ENCODE measurements around the gene SEMA4B.

The SEMA4B gene

GRCh38 chr15:90171623-90172022 is 29.5 kb upstream of the SEMA4B start:
- Histone ChIP-seq H3K4me2 (ENCODE audit: low read length) (no peak overlapping the region), H3K4me1 (ENCODE audit: control insufficient read depth, low read length) (0 out of 2 replicates have a peak, but pooled peaks cover 3% of the 10 kb centered on the region), H3K27me3 (ENCODE audit: control insufficient read depth, low read length) (peaks cover 4% of the 10 kb centered on the region; the same call in 1 of the 2 replicates), H3K27ac (ENCODE audit: low read depth, low read length) (no peak overlapping the region), H3K36me3 (ENCODE audit: control insufficient read depth, low read length) (no peaks in the 10 kb centered on the region), H3F3A (ENCODE audit: control insufficient read depth, insufficient read depth) (no peaks in the 10 kb centered on the region), H3K79me2 (ENCODE audit: control insufficient read depth, low read length) (no peaks in the 10 kb centered on the region), H4K20me1 (ENCODE audit: control insufficient read depth, insufficient read depth, low read depth, low read length) (no peaks in the 10 kb centered on the region), H3K9me3 (ENCODE audit: control insufficient read depth, insufficient read depth, low read length) (no peaks in the 10 kb centered on the region), H3K9me2 (replicated peaks; ENCODE audit: control insufficient read depth, low read length) (no peaks in the 10 kb centered on the region), H3K4me3 (ENCODE audit: low read length) (no peak overlapping the region)
- TF ChIP-seq CTCF (IDR thresholded peaks at IDR 0.05; ENCODE audit: low read depth, low read length, poor library complexity, severe bottlenecking) (no peak), EZH2phosphoT487 (IDR thresholded peaks at IDR 0.05; ENCODE audit: borderline replicate concordance, low read length) (no peak)

- H4K20me1 ChIP-seq (ENCODE audit: control insufficient read depth, insufficient read depth, low read depth, low read length) = no peaks in the 10 kb centered on the region
- H3K9me2 ChIP-seq (replicated peaks; ENCODE audit: control insufficient read depth, low read length) = no peaks in the 10 kb centered on the region
- no peaks in the 10 kb centered on the region for H3K79me2 ChIP-seq (ENCODE audit: control insufficient read depth, low read length)
- H3K27ac ChIP-seq (ENCODE audit: low read depth, low read length) = no peak overlapping the region
- no peak overlapping the region for H3K4me2 ChIP-seq (ENCODE audit: low read length)
- H3K27me3 ChIP-seq (ENCODE audit: control insufficient read depth, low read length) = no peaks in the 10 kb centered on the region
- TF ChIP-seq CTCF (IDR thresholded peaks at IDR 0.05; ENCODE audit: low read depth, low read length, poor library complexity, severe bottlenecking) (no peak), EZH2phosphoT487 (IDR thresholded peaks at IDR 0.05; ENCODE audit: borderline replicate concordance, low read length) (no peak)
- H3K4me1 ChIP-seq (ENCODE audit: control insufficient read depth, low read length) = peaks cover 8% of the 10 kb centered on the region
- no peaks in the 10 kb centered on the region for H3K9me3 ChIP-seq (ENCODE audit: control insufficient read depth, insufficient read depth, low read length)
- no peak overlapping the region for H3K4me3 ChIP-seq (ENCODE audit: low read length)
- no peaks in the 10 kb centered on the region for H3K36me3 ChIP-seq (ENCODE audit: control insufficient read depth, low read length)
- H3F3A ChIP-seq (ENCODE audit: control insufficient read depth, insufficient read depth) = no peaks in the 10 kb centered on the region
Observed at GRCh38 chr15:90173372-90173771, 27.8 kb upstream of the SEMA4B start.

- Histone ChIP-seq H3F3A (ENCODE audit: control insufficient read depth, insufficient read depth) (no peaks in the 10 kb centered on the region), H3K27ac (ENCODE audit: low read depth, low read length) (no peak overlapping the region), H3K79me2 (ENCODE audit: control insufficient read depth, low read length) (no peaks in the 10 kb centered on the region), H4K20me1 (ENCODE audit: control insufficient read depth, insufficient read depth, low read depth, low read length) (no peaks in the 10 kb centered on the region), H3K4me1 (ENCODE audit: control insufficient read depth, low read length) (peaks cover 16% of the 10 kb centered on the region), H3K4me3 (ENCODE audit: low read length) (no peak overlapping the region), H3K9me3 (ENCODE audit: control insufficient read depth, insufficient read depth, low read length) (no peaks in the 10 kb centered on the region), H3K36me3 (ENCODE audit: control insufficient read depth, low read length) (no peaks in the 10 kb centered on the region), H3K9me2 (replicated peaks; ENCODE audit: control insufficient read depth, low read length) (no peaks in the 10 kb centered on the region), H3K27me3 (ENCODE audit: control insufficient read depth, low read length) (0 out of 2 replicates have a peak, but pooled peaks cover 2% of the 10 kb centered on the region), H3K4me2 (ENCODE audit: low read length) (no peak overlapping the region)
- TF ChIP-seq CTCF (IDR thresholded peaks at IDR 0.05; ENCODE audit: low read depth, low read length, poor library complexity, severe bottlenecking) = no peak
- TF ChIP-seq EZH2phosphoT487 (IDR thresholded peaks at IDR 0.05; ENCODE audit: borderline replicate concordance, low read length) = no peak
Observed at GRCh38 chr15:90174140-90174875, 26.8 kb upstream of the SEMA4B start.
